Activated naive CD8-positive, alpha-beta T cell treated with anti-CD3 and anti-CD28 coated beads, Interleukin-2, amount 50 U/mL, for 16 hours (primary cell): Measurements from ENCODE around the gene CXorf58.

Source experiments
- DNase-seq: peaks from one replicate; pipeline ENCODE4 v3.0.0-alpha.2; 2020; ENCODE audit warnings: low read depth, low spot score

CXorf58 gene

DNA sequence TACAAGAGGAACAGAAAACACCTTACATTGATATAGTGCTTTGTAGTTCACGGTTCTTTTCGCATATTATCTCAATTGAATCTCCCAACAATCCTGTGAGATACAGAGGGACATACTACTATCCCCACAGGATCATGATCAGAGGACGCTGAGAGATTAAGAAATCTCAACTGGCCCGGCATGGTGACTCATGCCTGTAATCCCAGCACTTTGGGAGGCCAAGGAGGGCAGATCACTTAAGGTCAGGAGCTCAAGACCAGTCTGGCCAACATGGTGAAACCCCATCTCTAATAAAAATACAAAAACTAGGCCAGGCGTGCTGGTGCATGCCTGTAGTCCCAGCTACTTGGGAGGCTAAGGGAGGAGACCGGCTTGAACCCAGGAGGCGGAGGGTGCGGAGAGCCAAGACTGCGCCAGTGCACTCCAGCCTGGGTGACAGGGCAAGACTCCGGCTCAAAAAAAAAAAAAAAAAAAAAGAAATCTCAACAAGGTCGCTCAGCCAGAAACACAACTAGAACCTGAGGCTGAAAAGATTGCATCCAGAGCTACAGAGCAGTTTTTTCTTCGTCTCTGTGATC is 7.5 kb upstream of the CXorf58 start:
- DNase-seq, result no peak

DNA sequence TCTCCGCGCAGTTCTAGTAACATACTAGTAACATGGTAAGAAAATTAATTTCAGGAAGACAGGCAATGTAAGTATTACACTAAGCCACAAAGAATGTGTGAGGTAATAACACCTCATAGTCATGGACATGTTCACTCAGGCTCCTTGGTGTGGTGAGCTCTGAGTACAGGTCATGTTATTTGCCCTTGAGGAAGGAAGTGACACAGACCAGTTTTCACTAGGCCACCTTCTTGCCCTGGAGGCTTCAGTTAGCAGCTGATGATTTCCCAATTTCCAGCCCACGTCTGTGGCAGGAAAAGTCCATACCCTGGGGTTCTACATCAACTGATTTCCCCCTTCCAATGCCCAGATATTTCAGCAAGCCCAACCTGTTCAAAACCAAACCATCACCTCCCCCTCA is 6.7 kb upstream of the CXorf58 start:
- no peak for DNase-seq

GRCh38 chrX:23901805-23902204 is 6.0 kb upstream of the CXorf58 start:
- no peak for DNase-seq

DNA sequence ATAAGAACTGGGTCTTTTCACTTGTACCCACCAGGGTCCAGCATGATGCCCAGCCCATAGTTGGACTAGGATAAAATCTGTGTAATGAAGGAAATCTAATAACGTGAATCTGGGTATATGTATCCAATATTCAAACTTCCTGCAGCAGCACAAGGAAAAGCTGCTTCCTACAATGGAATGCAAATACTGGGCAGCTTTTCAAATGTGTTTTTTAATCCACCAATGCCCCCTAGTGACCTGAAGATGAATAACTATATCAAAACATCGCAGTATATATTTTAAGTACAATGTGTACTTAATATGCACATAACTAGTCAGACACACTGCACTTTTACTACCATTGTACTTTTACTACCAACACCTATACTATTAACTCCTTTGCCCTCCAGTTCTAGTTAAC is 5.4 kb upstream of the CXorf58 start:
- DNase-seq, result no peak

GRCh38 chrX:23904096-23904495 is 3.7 kb upstream of the CXorf58 start:
- DNase-seq, result no peak

DNA sequence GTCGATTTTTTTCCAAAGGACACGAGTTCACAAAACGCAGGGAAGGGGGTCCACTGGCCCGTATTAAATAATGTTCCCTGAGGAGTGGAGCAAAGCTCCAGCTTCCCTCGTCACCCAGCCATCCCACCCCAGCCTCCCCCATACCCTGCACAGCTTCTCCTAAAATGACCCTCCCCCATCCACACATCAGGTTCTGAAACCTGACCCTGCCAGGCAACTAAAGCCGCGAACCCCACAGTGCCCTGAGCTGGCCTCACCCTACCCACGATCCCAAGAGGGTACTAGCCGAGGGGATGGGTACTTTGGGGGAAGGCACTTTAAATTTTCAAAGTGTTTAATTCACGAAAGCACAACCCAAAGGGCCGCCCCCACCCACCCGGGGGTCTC is 702 bp upstream of the CXorf58 start:
- no peak for DNase-seq

- DNase-seq, result no peak
Measured at GRCh38 chrX:23908219-23909004, 606 bp downstream of the CXorf58 start.

DNA sequence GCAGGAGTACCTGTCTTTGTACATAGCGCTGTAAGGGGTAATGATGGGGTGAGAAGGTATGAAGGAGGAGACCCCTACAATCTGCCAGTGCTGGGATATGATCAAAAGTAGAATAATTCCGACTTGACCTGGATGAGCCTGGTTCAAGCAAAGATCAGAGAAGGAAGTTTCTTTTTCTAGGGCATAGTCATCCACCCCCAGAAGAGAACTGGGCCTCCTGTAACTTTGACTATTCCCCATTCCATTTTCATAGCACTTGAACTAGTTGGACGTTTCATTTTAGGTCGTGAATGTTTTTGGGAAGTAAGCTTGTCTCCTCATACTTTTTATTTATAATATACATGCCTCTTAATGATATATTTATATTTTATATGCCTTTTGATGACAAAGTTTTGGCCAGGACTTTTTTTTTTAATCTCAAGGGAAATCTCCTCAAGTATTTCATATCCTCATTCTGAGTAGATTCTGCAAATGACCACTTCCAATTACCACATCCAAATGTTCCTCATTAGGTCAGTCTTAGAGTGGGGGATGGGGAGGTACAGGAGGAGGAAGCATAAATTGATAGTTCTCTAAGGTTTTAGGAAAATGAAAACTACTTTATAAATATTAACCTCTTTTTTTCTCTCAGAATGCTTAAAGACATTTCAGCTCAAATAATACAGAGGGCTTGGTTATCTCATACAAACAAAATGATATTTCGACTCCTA is 3.5 kb downstream of the CXorf58 start:
- no peak for DNase-seq

DNA sequence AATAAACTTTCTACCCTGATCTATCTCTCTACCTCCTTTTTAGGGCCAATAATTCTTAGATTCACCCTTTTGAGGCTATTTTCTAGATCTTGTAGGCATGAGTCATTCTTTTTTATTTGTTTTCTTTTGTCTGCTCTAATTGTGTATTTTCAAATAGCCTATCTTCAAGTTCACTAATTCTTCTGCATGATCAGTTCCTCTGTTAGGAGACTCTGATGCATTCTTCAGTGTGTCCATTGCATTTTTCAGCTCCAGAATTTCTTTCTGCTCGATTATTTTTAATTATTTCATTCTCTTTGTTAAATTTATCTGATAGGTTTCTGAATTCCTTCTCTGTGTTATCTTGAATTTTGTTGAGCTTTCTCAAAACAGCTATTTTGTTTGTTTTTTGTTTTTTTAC is 11.3 kb downstream of the CXorf58 start:
- no peak for DNase-seq

DNA sequence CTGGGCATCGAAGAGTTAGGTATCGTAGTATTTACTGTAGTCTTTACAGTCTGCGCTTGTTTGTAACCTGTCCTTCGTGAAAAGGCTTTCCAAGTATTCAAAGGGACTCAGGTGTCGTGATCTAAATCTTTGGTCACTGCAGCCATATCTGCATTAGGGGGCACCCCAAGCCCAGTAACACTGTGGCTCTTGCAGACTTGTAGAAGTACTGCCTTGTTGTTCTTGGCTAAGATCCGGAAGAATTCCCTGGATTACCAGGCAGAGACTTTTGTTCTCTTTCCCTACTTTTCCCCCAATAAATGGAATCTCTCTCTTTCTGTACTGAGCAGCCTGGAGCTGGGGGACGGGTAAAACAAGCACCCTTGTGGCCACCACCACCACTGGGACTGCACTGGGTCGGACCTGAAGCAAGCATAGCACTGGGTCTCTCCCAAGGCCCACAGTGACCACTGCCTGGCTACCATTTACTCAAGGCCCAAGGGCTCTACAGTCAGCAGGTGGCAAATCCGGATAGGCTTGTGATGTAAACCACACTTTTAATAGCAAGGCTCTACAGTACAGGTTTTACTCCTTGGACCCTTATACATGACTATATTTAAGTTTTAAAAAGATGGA is 12.0 kb downstream of the CXorf58 start:
- no peak for DNase-seq

- no peak for DNase-seq
Measured at GRCh38 chrX:23926015-23926414, 18.2 kb downstream of the CXorf58 start.

GRCh38 chrX:23930894-23931604 is 23.2 kb downstream of the CXorf58 start:
- no peak for DNase-seq

DNA sequence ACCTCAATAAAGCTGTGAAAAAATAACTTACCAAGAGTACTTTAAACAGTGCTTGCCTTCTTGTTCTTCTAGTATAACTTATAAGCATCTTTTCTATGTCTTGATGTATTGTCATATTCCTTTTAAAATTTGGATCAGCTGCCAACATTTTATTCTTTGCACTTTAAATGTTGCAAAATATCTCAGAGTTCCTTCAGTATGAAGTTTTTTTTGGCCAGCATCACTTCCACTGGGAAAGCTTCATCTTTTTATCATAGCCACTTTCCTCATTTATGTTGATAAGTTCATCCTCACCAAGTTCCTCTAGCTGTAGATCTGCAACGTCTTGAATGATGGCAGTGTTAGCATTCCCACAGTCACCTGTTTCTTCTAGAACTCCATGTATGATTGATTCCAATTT is 24.2 kb downstream of the CXorf58 start:
- no peak for DNase-seq

DNA sequence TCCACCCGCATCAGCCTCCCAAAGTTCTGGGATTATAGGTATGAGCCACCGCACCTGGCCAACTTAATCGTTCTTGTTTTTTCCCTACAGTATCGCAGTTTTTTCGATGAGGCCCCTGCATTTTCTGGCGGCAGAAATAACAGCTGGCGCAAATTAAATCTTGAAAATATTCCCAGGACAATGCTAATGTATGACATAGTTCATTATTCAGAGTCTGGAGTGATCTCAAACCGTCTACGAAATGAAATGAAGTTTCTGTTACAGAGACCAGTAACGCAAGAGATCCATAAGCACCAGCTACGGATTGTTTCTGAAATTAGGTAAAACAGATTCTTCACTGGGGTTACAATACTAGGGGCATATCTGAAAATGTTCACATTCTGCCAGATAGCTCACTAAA is 27.3 kb downstream of the CXorf58 start:
- DNase-seq, result no peak

GRCh38 chrX:23936180-23936579 is 28.4 kb downstream of the CXorf58 start:
- DNase-seq, result no peak

- no peak for DNase-seq
Measured at GRCh38 chrX:23937100-23937499, 29.3 kb downstream of the CXorf58 start.

DNA sequence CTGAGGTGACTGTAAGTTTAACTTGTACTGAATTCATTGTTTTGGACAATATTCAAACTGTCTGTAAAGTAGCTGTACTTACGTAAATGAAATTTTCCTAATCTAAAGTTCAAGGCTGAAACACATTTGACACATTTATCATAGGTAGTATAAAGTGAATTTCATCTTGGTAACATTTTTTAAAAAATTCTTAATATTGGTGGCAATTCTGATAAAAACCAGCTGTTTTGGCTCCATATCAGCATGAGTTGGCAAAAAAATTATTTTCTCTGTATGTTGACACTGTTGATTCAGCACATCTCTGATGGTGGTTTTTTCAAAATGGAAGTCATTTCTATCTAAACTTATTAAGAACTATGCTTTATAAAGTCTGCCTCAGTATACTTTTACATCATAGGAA is 30.9 kb downstream of the CXorf58 start:
- no peak for DNase-seq

DNA sequence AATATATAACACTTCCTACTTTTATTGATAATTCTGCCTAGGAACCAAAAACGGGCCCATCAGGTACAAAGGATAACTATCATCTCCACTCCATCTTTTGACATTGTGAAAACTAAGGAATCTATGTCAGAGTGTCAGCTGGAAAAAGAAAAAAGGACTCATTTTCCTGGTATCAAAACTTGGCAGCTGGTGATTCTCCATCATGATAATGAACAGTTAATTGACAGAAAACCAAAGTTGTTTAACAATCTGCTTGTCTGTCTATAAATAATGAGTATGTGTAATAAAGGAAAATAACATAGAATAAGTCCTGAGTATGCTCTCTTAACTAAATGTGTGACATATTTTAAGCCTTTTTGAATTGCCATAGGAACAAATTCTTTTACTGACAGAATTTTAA is 31.4 kb downstream of the CXorf58 start:
- no peak for DNase-seq

DNA sequence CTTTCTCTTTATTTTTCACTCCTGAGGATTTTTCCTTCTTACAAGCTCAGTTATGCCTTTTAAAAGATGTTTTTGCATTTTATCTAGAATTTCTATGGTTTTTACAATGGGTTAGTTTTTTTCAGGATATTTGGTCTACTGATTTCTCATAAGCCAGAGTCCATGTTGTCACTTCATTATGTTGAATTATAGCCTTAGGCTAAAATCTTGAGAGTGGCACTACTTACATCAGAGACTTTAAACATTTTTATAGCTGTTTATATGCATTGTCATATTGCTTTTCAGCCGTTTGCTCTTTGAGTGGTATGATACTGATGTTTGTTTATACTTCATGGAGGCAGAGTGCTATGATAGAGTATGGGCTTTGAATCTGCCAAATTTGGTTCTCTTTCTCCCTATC is 36.4 kb downstream of the CXorf58 start:
- DNase-seq, result no peak

- DNase-seq, result no peak
Measured at GRCh38 chrX:23945206-23945605, 37.4 kb downstream of the CXorf58 start.

DNA sequence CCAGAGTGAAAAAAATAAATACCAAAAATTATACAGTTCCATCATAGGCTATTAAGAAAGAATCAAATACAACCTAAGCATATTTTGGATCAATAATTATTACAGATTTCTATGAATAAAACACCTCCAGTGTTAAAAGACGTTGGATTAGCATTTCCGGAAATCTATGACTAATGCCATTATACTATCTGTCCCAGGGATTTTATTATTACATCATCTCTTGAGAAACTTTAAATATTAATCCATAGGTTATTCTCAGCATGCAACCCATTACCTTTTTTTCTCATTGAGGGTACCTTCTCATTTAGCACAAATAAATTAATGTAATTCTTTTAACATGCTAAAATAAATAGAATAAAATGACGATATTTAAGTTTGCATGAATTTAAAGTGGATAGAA is 44.6 kb downstream of the CXorf58 start:
- DNase-seq, result no peak
